ENCODE measurements around the gene GPR62.
A peak's percentile ranks its signal among the peaks of the same experiment; 100 is the strongest.

The GPR62 gene

DNA sequence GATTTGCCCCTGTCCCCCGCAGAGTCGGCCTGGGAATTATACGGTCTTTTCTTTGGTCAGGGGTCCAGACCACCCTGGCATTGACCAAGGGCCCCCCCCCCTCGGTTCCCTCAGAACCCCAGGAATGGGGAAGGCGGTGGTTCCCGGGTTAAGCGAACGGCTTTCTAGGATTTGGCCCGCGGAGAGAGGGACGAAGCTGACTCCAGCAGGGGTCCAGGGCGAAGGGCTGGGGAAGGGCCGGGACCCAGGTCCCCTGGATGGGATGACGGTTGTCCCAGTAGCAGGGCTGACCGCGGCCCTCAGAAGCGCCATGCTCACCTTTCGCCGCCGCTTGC, 13.8 kb upstream of the GPR62 start:
- TF ChIP-seq, protein P1, sequence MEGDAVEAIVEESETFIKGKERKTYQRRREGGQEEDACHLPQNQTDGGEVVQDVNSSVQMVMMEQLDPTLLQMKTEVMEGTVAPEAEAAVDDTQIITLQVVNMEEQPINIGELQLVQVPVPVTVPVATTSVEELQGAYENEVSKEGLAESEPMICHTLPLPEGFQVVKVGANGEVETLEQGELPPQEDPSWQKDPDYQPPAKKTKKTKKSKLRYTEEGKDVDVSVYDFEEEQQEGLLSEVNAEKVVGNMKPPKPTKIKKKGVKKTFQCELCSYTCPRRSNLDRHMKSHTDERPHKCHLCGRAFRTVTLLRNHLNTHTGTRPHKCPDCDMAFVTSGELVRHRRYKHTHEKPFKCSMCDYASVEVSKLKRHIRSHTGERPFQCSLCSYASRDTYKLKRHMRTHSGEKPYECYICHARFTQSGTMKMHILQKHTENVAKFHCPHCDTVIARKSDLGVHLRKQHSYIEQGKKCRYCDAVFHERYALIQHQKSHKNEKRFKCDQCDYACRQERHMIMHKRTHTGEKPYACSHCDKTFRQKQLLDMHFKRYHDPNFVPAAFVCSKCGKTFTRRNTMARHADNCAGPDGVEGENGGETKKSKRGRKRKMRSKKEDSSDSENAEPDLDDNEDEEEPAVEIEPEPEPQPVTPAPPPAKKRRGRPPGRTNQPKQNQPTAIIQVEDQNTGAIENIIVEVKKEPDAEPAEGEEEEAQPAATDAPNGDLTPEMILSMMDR (IDR thresholded peaks at IDR 0.05; ENCODE audit: low read depth, low read length): no peak
- no peak for DNase-seq (ENCODE audit: extremely low read depth, low read depth)

DNA sequence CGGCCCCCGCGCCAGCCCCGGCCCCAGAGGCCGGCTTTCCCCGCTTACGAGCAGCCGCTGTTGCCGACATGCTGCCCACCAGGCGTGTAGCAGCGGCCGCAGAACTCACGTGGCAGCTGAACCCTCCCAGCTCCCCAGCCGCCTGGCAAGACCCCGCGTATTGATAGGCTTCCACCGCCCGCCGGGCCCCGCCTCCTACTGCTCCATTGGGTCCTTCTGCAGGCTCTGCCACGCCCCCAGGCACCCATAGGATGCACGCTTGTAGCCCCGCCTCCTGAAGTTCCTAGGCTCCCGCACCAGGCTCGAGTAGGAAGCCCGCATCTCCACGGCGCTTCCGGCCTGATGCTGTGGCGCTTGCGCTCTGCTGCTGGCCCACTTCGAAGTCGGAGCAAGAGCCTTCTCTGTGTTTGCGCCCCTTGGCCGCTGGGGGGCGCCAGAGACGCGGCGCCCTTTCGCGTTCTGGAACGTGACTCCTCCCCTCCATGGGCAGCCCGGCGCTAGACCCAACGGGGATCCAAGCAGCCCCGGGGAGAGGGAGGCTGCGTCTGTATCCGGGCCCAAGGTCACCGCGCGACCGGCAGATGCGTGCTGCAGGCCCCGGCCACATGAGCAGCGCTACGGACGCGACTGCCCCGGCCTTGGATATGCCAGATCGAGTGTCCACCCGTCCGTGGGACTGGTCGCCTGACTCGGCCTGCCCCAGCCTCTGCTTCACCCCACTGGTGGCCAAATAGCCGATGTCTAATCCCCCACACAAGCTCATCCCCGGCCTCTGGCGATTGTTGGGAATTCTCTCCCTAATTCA, 13.2 kb upstream of the GPR62 start, which contains the start of the genes PARP3 and RRP9:
Gene PARP3, plus strand, starts transcription at position 566 of the 805 bp plus-strand sequence. CDS start 993 bp downstream, outside the sequence.
Gene RRP9, minus strand, starts transcription at position 107 of the 805 bp plus-strand sequence. Its CDS starts 37 bp downstream, at position 70.
- peak; percentile 100 for DNase-seq (ENCODE audit: extremely low read depth, low read depth)
- TF ChIP-seq, protein P1 (IDR thresholded peaks at IDR 0.05; ENCODE audit: low read depth, low read length): no peak; the same call in none of the 2 replicates

DNA sequence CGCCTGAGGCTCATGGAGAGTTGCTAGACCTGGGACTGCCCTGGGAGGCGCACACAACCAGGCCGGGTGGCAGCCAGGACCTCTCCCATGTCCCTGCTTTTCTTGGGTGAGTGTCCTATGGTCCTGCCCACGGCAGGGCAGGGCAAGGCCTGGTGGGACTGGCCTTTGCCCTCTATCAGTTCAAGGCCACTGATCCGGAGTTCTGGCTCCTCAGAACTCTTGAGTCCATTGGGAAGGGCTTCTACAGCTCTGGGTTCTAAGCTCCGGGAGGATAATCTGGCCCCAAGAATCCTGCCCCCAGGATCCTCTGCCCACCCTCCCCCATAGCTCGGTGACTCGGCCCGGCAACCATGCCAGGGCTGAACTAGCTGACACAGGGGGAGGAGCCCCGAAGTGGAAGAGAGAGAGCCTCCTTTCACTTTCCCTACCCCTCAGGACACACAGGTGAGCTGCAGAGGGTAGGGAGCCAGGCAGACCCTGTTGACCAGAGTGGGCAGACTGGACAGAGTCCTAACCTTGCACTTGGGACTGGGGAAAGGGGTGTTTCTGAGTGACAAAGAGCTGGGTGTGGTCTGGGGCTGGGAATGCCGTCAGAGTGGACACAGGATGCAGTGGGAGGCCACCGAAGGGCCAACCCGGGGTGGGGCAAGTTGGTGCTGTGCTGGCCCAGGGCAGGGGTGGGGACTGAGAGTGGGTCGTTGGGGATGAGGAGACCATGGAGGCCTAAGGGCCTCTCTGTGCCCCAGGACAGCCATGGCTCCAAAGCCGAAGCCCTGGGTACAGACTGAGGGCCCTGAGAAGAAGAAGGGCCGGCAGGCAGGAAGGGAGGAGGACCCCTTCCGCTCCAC, 12.4 kb upstream of the GPR62 start:
- TF ChIP-seq, protein P1 (IDR thresholded peaks at IDR 0.05; ENCODE audit: low read depth, low read length): no peak
- DNase-seq (ENCODE audit: extremely low read depth, low read depth): peak; percentile 23

DNA sequence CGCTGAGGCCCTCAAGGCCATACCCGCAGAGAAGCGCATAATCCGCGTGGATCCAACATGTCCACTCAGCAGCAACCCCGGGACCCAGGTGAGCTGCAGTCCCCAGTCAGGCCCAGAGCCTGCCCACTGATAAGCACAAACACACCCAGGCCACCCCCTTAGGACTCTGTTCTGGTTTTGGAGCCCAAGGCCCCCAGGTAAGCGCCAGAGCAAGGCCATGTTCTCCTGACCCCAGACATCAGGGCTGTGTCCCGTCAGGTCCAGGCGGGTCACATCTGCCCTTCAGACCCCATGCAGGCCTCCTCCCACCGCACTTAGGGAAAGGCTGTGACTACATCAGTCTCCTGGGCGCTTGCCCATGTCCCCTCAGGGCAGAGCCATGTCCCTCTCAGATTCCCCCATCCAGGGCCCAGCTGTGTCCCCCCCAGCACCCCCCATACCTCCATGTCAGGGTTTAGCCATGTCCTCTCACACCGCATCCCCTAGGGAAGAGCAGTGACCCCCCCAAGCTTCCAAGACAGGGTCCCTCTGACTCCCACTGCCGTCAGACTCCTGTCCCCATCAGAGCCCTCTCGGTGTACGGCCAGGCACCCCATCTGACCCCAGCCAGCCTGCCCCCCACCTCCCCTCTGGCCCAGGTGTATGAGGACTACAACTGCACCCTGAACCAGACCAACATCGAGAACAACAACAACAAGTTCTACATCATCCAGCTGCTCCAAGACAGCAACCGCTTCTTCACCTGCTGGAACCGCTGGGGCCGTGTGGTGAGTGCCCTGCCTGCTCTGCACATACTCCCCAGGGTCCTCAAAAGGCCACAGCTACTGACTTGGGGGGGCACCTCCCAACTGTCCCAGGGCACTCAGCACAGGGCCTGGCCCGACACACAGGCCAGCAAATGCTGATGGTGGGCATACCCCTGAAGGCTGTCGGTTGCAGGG, 11.5 kb upstream of the GPR62 start:
- TF ChIP-seq, protein P1 (IDR thresholded peaks at IDR 0.05; ENCODE audit: low read depth, low read length): no peak
- DNase-seq (ENCODE audit: extremely low read depth, low read depth): no peak

DNA sequence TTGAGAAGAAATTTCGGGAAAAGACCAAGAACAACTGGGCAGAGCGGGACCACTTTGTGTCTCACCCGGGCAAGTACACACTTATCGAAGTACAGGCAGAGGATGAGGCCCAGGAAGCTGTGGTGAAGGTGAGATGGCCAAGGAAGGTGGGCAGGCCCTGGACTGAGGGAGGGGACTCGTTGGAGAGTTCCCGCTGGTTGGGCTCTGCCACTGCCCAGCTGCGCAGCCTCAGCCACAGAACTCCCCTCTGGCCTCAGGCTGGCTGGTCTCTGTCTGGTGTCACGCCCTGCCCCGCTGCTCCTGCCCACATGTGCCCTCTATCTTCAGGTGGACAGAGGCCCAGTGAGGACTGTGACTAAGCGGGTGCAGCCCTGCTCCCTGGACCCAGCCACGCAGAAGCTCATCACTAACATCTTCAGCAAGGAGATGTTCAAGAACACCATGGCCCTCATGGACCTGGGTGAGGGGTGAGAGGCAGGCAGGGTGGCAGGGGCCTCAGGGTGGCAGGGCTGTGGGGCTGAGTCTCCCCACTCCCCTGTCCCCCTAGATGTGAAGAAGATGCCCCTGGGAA, 10.6 kb upstream of the GPR62 start:
- TF ChIP-seq, protein P1 (IDR thresholded peaks at IDR 0.05; ENCODE audit: low read depth, low read length): no peak
- no peak for DNase-seq (ENCODE audit: extremely low read depth, low read depth)

DNA sequence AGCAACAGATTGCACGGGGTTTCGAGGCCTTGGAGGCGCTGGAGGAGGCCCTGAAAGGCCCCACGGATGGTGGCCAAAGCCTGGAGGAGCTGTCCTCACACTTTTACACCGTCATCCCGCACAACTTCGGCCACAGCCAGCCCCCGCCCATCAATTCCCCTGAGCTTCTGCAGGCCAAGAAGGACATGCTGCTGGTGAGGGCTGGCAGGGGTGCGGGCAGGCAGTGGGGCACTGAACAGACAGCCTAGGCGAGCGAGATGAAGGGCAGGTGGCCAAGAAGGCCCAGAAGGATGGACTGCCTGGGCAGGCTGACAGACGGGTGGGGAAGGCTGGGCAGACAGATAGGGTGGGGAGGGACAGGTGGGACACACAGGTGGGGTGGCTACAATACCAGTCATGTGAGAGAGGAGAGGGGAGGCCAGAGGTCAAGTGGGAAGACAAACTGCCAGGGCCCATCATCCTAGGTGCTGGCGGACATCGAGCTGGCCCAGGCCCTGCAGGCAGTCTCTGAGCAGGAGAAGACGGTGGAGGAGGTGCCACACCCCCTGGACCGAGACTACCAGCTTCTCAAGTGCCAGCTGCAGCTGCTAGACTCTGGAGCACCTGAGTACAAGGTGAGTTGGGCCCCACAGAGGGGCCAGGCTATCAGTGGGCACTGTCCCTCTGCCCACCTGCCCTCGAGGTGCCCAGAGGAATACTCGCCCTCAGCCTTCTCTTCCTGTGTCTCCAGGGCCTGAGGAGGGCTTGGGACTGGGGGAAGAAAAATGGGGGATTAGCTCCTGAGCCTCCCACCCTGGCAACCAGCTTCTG, 9.9 kb upstream of the GPR62 start:
- TF ChIP-seq, protein P1 (IDR thresholded peaks at IDR 0.05; ENCODE audit: low read depth, low read length): no peak
- DNase-seq (ENCODE audit: extremely low read depth, low read depth): no peak

All from AG09319 (cell line).